T-helper 1 cell treated with Interleukin-12 subunit alpha and Interleukin-12 subunit beta and Interleukin-4 antibody, amounts not matched to agents 30 μg/mL and 1 μg/mL, for 36 hours (primary cell): ENCODE measurements around the gene IFT88.
"Not testable (repeated sequence)": the region's sequence is repeated elsewhere in the genome, so short reads cannot be mapped to it uniquely, and the experiment has no call there.

Experiments used
- H3K27ac Mint-ChIP-seq: one replicate; pipeline ENCODE4 v1.8.0; 2021; ENCODE audit warnings: mild to moderate bottlenecking, mixed read lengths
- H3K27me3 Mint-ChIP-seq: one replicate; pipeline ENCODE4 v1.8.0; 2021; ENCODE audit warnings: low read depth, mixed read lengths
- H3K36me3 Mint-ChIP-seq: one replicate; pipeline ENCODE4 v1.8.0; 2021; ENCODE audit warnings: low read depth, mixed read lengths
- H3K4me1 Mint-ChIP-seq: one replicate; pipeline ENCODE4 v1.8.0; 2021; ENCODE audit warnings: low read depth, mixed read lengths
- H3K4me3 Mint-ChIP-seq: one replicate; pipeline ENCODE4 v1.8.0; 2021; ENCODE audit warnings: mild to moderate bottlenecking, moderate library complexity, mixed read lengths
- H3K9me3 Mint-ChIP-seq: one replicate; pipeline ENCODE4 v1.8.0; 2021; ENCODE audit warnings: mixed read lengths

IFT88 gene

DNA sequence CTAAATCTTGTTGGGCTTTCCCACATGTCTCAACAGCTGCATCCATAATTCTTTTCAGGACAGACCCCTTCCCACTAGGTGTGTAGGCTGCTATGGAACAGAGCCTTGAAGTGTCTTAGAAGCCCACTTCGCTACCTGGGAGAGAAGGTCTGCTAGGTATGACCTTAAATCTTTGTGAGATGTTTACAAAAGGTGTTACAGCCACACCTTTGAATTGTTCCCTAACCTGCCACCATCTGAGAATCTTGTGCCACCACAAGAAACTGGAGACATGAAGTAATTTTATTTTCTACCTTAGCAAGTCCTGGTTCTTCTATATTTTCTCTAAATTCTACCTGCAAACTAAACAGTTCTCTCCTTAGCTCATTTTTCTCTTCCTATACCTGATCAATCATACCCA is 69.1 kb downstream of the IFT88 start:
- H3K36me3 Mint-ChIP-seq: no peaks in the 10 kb centered on the region
- peaks cover 9% of the 10 kb centered on the region for H3K4me1 Mint-ChIP-seq
- no peaks in the 10 kb centered on the region for H3K27me3 Mint-ChIP-seq
- no peaks in the 10 kb centered on the region for H3K9me3 Mint-ChIP-seq
- no peak overlapping the region for H3K27ac Mint-ChIP-seq
- no peak overlapping the region for H3K4me3 Mint-ChIP-seq

DNA sequence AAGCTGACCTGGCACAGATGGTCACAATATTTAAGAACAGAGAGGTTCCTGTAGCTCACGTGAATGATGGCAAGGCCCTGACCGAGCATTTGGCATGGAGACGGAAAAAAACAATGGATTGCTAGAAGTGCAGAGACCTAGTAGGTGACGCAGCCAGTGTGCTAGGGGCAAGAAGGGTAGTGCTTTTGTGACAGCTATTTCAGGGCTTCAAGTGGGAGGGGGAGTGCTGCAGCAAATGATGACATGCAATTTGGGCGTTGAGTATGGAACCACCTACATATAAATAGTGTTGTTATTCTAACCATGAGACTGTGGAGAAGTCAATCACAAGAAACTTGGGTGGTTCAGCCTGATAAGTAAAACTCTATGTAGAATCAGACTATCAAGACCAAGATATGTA is 70.9 kb downstream of the IFT88 start:
- H3K27me3 Mint-ChIP-seq: no peaks in the 10 kb centered on the region
- no peak overlapping the region for H3K27ac Mint-ChIP-seq
- no peaks in the 10 kb centered on the region for H3K9me3 Mint-ChIP-seq
- no peak overlapping the region for H3K4me3 Mint-ChIP-seq
- no peaks in the 10 kb centered on the region for H3K36me3 Mint-ChIP-seq
- H3K4me1 Mint-ChIP-seq: peaks cover 9% of the 10 kb centered on the region

DNA sequence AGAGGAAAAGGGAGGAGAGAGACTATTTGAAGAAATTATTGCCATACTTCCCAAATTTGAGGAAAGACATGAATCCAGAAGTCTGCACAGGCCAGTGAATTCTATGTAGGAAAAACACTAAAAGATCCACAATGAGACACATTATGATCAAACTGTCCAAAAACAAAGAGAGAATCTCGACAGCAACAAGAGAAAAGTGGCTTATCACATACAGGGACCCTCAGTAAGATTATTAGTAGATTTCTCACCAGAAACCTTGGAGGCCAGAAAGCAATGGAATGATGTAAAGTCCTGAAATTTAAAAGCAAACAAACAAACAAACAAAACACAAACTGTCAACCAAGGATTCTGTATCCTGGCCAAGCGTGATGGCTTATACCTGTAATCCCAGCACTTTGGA is 80.8 kb downstream of the IFT88 start:
- H3K9me3 Mint-ChIP-seq: no peaks in the 10 kb centered on the region
- H3K4me1 Mint-ChIP-seq: no peaks in the 10 kb centered on the region
- H3K4me3 Mint-ChIP-seq: no peak overlapping the region
- H3K27ac Mint-ChIP-seq: no peak overlapping the region
- peaks cover 1% of the 10 kb centered on the region for H3K36me3 Mint-ChIP-seq
- H3K27me3 Mint-ChIP-seq: no peaks in the 10 kb centered on the region

DNA sequence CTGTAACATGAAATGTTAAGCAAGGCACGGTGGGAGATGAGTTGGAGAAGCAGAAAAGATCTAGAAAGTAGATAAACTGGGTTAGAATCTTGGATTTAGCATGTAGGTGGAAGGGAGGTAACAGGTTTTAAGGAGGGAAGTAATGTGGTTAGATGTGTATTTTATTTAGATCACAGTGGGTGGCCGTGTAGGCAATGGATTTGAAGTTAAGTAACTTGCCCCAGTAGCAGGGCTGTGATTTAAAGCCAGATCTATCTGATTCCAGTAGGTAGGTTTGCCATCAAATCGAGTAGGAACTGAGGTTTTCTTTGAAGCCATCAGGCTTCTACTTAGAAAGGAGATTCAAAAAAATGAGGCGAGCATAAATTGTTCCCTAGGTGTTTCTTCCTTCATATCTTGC is 86.0 kb downstream of the IFT88 start:
- Mint-ChIP-seq H3K4me3 (no peak overlapping the region), H3K27me3 (no peaks in the 10 kb centered on the region), H3K36me3 (no peaks in the 10 kb centered on the region), H3K9me3 (no peaks in the 10 kb centered on the region), H3K4me1 (no peaks in the 10 kb centered on the region), H3K27ac (no peak overlapping the region)

DNA sequence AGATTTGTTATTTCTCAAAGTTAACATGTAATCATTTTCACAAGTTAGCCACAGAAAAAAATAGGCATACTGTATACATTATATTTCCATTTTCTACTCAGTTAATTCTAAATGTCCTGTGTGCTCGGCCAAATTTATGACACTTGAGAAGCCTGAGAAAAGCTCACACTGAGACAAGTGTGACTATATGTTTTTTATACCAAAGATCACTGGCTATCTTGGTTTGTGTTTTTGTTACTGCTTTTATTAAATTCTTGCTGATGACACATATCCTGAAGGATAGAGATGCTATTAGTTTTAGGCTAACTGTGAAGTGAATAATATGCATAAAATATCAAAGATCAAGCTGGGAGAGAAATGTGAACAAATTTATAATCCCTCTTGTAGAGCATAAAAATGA is 87.2 kb downstream of the IFT88 start:
- Mint-ChIP-seq H3K4me1 (no peaks in the 10 kb centered on the region), H3K4me3 (no peak overlapping the region), H3K27me3 (no peaks in the 10 kb centered on the region), H3K36me3 (no peaks in the 10 kb centered on the region), H3K27ac (no peak overlapping the region), H3K9me3 (no peaks in the 10 kb centered on the region)

DNA sequence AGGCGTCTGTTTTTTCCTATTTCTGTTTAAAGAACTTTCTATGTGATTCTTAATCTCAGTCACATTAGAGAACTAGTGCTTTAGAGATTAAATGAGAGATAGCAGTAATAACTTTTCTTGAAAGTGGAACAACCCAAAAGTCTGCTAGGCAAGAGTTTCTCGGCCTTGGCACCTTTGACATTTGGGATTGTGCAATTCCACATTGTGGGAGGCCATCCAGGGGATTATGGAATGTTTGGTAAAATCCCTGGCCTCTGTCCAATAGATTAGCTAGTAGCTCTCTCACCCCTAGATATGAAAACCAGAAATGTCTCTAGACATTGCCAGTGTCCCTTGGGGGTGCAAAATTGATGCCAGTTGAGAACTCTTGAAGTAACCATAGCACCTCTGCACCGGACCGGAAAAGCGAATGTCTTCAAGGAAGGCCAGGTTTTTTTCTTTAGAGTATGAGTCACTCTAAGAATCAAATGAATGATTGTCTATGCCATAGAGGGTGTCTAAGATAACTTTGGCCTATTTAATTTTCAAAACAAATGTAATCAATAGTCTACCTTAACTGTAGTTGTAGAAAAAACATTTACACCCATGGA is 91.6 kb downstream of the IFT88 start:
- Mint-ChIP-seq H3K36me3 (no peaks in the 10 kb centered on the region), H3K27me3 (no peaks in the 10 kb centered on the region), H3K27ac (no peak overlapping the region), H3K4me3 (no peak overlapping the region), H3K4me1 (no peaks in the 10 kb centered on the region), H3K9me3 (no peaks in the 10 kb centered on the region)

DNA sequence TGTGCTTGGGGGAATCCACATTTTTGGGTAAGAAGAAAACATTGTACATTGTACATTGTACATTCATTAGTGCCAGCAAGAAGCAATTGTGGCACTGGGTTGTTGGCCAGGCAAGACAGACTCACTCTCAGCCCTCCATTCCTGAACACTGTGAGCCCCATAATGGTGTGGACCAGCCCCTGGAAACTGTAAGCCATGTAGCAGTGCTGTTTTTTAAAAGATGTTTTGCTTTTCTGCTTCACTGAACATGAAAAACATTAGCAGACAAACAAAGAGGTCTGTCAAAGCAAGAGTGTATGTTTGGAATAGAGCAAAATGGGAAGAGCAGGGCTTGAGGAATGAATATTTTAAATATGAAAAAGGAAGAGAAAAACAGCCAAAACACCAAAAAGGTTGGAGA is 97.4 kb downstream of the IFT88 start:
- Mint-ChIP-seq H3K4me1 (no peaks in the 10 kb centered on the region), H3K9me3 (no peaks in the 10 kb centered on the region), H3K4me3 (no peak overlapping the region), H3K27me3 (no peaks in the 10 kb centered on the region), H3K27ac (no peak overlapping the region), H3K36me3 (no peaks in the 10 kb centered on the region)

DNA sequence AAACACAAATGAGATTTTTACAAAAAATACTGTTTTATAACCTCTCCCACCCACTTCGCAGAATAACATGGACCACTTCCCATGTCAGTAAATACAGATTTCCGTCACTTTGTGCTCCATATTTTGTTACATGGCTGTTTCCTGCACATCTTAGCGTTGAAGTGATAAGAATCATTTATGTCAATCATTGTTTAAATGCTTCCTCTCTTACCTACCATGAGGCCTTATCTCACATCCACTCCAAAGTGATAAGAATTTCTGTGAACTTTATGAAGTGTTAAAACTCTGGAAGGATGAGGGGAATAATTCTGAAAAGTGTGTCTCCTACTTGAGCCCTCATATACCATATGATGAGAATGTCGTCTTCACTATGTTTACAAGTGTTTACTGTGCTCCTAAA is 100.0 kb downstream of the IFT88 start:
- Mint-ChIP-seq H3K4me1 (no peaks in the 10 kb centered on the region), H3K9me3 (no peaks in the 10 kb centered on the region), H3K27me3 (no peaks in the 10 kb centered on the region)

DNA sequence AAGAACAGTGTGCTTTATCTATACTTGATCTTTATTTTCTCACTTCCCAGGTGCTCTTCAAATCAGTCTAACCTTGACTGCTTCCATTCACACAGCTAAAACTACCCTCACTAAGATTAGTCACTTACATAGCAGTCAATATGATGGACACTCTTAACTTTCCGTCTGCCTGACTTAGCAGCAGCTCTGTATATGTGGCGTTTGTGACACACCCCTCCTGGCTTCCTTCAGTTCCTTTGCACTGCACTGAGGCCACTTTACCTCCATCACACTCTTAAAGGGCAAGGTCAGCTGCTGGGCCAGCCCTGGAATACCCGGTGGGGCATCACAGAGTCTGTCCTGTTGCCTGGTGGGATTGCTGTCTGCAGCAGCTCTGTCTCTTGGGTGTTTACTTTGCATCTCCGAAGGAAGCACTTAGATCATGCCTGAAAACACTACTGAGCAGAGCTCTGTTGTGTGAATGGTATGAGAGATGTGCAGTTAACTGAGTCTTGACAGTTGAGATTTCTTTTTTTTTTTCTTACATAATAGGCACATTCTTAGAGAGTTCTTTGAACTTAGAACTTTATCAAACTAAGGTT is 101.0 kb downstream of the IFT88 start:
- Mint-ChIP-seq H3K4me3 (no peak overlapping the region), H3K36me3 (no peaks in the 10 kb centered on the region), H3K27ac (no peak overlapping the region), H3K9me3 (no peaks in the 10 kb centered on the region), H3K27me3 (no peaks in the 10 kb centered on the region), H3K4me1 (no peaks in the 10 kb centered on the region)

More for the DNA sequence above, 100.0 kb downstream of the IFT88 start:
- no peaks in the 10 kb centered on the region for H3K36me3 Mint-ChIP-seq
- H3K27ac Mint-ChIP-seq: no peak overlapping the region
- no peak overlapping the region for H3K4me3 Mint-ChIP-seq

DNA sequence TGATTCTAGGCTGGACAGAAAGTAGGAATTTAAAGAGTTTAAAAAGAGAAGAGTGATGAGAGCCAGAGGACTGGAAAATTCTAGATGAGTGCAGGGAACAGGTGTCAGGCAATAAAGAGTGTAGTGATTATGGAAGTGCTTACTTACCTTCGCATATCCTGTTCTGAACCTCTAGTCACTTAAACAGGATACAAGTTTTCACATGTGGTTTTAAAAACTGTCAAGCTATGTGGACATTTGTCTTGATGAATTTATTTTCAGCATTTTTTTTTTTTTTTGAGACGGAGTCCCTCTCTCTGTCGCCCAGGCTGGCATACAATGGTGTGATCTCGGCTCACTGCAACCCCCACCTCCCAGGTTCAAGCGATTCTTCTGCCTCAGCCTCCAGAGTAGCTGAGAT is 102.2 kb downstream of the IFT88 start:
- no peak overlapping the region for H3K27ac Mint-ChIP-seq
- H3K4me3 Mint-ChIP-seq: no peak overlapping the region
- H3K36me3 Mint-ChIP-seq: no peaks in the 10 kb centered on the region
- no peaks in the 10 kb centered on the region for H3K9me3 Mint-ChIP-seq
- H3K27me3 Mint-ChIP-seq: no peaks in the 10 kb centered on the region
- H3K4me1 Mint-ChIP-seq: no peaks in the 10 kb centered on the region

DNA sequence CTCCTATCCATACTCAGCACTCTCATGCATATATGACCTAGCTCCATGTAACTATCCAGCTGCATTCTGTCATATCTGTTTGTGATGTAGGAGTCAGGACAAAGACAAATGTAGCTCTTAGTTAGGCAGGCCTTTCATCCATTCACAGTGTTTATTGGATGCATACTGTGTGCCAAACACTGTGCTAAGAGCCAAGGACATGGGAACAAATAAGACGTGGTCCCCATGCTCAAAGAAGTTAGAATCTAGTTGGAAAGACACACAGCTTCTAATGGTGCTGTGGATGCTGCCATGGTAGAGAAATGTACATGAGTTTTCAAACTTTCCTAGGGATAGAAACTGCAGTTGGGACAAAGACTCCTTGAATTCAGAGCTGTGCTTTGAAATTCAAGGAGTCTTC is 104.8 kb downstream of the IFT88 start:
- H3K36me3 Mint-ChIP-seq: no peaks in the 10 kb centered on the region
- H3K27me3 Mint-ChIP-seq: no peaks in the 10 kb centered on the region
- no peak overlapping the region for H3K4me3 Mint-ChIP-seq
- no peaks in the 10 kb centered on the region for H3K9me3 Mint-ChIP-seq
- H3K27ac Mint-ChIP-seq: no peak overlapping the region
- no peaks in the 10 kb centered on the region for H3K4me1 Mint-ChIP-seq

DNA sequence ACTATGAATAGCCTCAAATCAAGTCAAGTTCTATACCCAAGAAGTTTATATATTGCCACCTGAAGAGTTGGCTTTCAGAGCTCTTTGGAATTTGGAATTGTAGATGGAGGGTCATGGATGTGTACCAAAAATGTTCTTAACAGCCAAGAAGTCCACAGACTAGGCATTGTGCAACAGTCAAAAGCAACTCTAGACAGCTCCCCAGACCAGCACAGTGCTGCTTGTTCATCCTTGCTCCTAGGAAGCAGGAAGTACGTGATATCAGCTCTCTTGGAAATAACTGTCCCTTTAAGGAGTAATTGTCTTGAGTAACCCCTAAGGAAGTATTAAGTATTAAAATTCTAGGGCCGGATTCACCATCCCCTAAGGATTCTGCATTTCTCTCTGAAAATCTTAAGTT is 105.8 kb downstream of the IFT88 start:
- Mint-ChIP-seq H3K27ac (no peak overlapping the region), H3K4me1 (no peaks in the 10 kb centered on the region), H3K36me3 (no peaks in the 10 kb centered on the region), H3K4me3 (no peak overlapping the region), H3K9me3 (no peaks in the 10 kb centered on the region), H3K27me3 (no peaks in the 10 kb centered on the region)

DNA sequence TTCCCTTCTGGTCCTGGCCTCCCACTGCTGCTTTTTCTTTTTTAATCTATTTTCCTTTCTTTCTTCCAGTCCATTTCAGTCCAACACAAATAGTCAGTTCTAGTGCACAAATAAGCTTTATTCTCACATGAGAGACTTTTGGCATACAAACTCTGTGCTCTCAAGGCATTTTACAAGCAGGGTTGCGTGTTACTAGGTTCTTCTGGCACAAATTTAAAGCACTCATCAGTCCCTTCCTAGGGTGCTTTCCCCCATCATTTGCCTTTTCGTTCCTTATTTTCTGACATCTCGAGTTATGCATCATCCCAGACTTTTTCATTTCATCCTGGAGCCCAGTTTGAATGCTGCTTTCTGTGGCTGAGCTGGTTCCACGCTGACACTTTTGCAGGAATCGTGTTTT is 106.8 kb downstream of the IFT88 start:
- no peaks in the 10 kb centered on the region for H3K9me3 Mint-ChIP-seq
- no peaks in the 10 kb centered on the region for H3K27me3 Mint-ChIP-seq
- no peaks in the 10 kb centered on the region for H3K4me1 Mint-ChIP-seq
- no peak overlapping the region for H3K27ac Mint-ChIP-seq
- no peaks in the 10 kb centered on the region for H3K36me3 Mint-ChIP-seq
- no peak overlapping the region for H3K4me3 Mint-ChIP-seq

DNA sequence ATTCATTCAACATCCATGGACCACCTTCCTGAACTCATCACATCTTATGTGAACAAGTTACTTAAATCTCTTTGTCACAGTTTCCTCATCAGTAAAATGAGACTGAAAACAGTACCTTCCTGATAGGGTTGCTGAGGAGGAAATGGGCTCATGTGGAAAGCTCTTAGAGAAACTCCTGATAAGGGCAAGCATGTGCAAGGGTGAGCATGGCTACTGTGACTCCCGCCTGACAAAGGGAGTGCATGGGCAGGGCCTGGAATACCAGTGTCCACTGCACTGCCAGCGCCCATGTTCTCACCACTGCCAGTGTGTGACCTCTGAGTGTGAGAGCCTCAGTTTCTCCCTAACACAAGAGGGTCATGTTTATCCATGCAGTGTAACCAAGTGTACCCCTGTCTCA is 109.3 kb downstream of the IFT88 start:
- no peak overlapping the region for H3K27ac Mint-ChIP-seq
- H3K36me3 Mint-ChIP-seq: no peaks in the 10 kb centered on the region
- H3K27me3 Mint-ChIP-seq: no peaks in the 10 kb centered on the region
- H3K4me1 Mint-ChIP-seq: no peaks in the 10 kb centered on the region
- H3K9me3 Mint-ChIP-seq: no peaks in the 10 kb centered on the region
- no peak overlapping the region for H3K4me3 Mint-ChIP-seq

DNA sequence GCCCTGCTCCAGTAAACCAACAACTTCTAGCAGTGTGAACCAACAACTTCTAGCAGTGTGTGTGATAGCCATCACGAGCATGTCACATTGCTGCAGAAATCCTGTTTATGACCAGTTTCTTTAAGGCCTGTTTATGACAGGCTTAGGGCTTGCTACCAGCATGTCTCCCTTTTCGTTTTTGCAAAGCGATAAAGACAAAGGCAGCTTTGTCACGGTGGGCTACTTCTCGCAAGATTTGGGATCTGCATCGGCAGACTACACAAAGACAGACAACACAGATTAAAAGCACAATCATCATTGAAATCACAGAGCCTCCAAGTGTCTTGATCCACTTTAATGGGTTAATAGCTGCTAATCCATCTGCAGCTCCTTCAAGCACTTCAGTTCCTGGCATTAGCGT is 111.6 kb downstream of the IFT88 start:
- H3K9me3 Mint-ChIP-seq, H3K4me1 Mint-ChIP-seq, H3K27ac Mint-ChIP-seq, H3K36me3 Mint-ChIP-seq, H3K4me3 Mint-ChIP-seq, H3K27me3 Mint-ChIP-seq: not testable (repeated sequence)

DNA sequence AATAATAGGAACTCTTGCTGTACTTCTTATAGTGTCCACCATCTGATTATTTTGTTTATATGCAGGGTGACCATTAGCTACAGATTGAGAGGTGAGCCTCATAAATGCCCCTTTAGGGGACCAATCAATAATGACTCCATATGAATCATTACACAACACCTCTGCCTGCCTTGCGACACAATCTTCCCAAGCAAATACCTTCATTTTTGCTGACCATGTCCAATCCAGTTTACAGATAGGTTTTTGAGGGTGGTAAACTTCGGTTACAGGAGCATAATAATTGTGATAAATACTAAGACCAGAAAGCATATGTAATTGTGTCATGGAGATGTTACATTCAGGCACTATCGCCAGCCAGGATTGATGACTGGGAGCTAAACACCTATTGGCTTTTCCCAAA is 112.9 kb downstream of the IFT88 start:
- Mint-ChIP-seq H3K27ac (no peak overlapping the region), H3K4me1 (no peaks in the 10 kb centered on the region)

More for the DNA sequence above, 112.9 kb downstream of the IFT88 start:
- Mint-ChIP-seq H3K4me3 (no peak overlapping the region), H3K36me3 (no peaks in the 10 kb centered on the region), H3K9me3 (no peaks in the 10 kb centered on the region), H3K27me3 (no peaks in the 10 kb centered on the region)
